Amniotic stem cell (primary cell): ENCODE data around the gene SPANXN1.
"Not testable (repeated sequence)": the region's sequence is repeated elsewhere in the genome, so short reads cannot be mapped to it uniquely, and the experiment has no call there.

ENCODE experiments used
- DNase-seq: peaks from one replicate; lab custom pipeline; 2025; lab: John Stamatoyannopoulos, UW

The SPANXN1 gene, protein sequence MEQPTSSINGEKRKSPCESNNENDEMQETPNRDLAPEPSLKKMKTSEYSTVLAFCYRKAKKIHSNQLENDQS

DNA sequence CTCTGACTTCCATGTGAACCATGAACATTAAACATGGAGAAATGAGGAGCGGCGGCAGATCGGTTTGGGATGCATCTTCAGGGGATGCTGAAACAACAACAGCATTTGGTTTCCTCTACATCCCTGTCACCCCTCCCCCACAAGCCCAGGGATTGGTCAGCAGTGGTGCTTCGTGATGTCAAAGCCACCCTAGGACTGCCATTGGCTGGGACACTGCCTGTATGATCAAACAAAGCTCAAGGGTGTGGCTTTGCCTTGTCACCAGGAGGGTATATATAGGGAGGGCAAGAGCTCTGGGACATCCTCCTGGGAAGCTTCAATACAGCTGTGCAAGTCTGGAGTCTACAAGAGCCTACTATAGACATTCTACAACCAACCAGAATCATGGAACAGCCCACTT is at the start of gene SPANXN1:
TSS of gene SPANXN1 (plus strand) at position 301 of the 400 bp plus-strand sequence. CDS start at position 385, 84 bp downstream.
- DNase-seq: not testable (repeated sequence)

DNA sequence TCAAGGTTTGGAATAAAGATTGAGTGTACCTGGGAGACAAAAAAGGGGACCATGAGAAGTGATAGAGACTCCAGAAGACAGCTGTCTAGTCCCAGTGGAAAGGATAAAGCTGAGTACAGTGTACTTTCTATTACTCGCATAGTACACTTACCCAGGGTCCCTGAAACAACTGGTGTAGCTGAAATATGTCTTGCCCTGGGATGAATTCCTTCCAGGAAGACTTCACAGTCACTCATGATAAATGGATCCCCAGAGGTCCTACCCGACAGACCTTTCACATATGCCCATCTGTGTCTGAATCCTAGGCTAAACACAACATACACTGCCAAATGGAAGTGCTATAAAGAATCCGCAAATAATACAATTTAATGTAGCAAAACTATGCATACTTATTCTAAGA is 48.2 kb upstream of the SPANXN1 start:
- no peak for DNase-seq

DNA sequence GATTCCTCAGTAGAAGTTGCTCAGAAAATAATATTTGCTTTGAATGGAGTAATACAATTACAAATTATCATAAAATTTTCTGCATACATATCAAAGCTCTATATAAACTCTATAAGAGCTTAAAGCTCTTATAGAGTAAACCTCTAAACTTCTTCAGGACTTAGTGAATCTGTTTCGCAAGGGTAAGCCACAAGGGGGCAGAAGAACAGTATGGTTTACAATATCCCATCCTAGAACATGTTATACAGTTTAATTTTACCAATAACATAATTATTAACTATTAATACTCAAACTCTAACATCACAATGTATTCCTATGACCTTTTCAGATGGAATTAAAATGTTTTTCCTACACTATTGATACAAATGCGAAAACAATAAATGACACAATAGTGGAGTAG is 33.8 kb upstream of the SPANXN1 start:
- DNase-seq: no peak

DNA sequence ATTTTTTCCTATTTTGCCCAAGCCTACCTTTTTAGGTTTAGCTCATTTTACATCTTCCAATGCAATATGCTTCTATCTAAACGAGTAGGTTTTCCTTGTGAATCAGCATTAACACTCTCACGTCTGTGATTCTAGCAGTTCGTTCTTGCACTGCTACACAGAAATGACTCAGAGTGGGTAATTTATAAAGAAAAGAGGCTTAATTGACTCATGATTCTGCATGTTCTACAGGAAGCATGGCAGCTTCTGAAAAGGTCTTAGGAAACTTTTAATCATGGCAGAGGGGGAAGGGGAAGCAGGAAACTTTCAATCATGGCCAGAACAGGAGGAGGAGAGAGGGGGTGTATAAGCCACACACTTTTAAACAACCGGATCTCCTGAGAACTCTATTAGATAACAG is 44.9 kb downstream of the SPANXN1 start:
- DNase-seq: no peak
